NOMO-1 (cell line): ENCODE data around the gene ATP5PB.

Experiments
- DNase-seq, 2 experiments: peaks; one replicate each; lab custom pipeline; 2025; ENCODE audit not compliant: unreplicated experiment in 2 of 2; lab: John Stamatoyannopoulos, UW

The ATP5PB gene

DNA sequence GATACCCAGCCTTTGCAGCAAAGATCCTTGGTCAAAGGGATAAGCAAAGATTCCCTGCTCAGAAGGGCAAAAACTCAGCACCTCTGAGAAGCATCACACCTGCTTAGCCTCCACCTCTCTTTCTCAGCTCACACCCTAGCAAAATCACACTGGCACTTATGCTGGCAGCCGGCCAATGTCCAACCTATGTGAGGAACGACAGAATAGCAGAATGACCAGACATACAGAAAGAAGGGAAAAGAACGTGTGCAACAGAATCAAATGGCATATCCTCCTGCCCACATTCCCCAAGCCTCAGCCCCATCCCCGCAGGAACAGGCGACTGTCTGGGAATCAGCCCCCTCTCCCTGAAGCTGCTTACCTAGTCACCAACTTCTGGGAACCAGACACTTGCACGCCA, 54.8 kb downstream of the ATP5PB start:
- no peak for DNase-seq

- DNase-seq, result peak; percentile 70 to 85
Observed at GRCh38 chr1:111505641-111506119, 56.4 kb downstream of the ATP5PB start.

DNA sequence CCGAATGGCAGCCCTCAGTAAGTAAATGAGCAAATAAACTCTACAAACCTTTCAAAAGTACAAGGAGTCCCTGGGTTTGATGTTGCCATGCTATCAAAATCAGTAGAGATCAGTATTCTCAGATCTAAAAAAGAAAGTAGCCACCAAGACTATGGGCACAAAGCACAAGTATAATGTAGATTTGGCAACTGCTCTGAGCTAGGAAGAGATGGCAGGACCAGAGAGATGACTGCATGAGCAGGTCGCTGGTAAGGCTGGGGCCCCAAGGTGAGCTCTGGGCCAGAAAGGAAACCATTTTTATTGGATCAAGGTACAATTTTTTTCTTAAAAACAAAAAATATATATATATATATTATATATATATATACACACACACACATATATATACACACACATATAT, 57.3 kb downstream of the ATP5PB start:
- DNase-seq, result no peak

GRCh38 chr1:111507411-111508201, 58.3 kb downstream of the ATP5PB start:
- DNase-seq, result peak; percentile 99

DNA sequence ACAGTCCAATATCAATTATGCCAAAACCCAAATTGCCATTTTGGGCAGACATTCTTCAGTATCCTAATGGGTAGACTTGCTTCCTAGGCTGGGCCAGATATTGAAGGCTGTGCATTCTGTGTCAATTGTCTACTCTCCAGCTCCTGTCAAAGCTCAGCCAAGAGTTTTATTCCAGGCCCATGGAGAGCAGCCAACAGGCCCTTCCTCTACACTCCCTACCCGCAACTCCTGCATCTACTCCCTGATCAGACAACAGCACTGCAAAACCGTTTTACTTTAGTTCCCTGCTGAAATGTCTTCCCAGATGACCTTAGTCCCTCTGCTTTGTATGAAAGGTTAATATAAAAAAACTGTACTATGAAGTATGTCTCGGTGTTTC, 60.7 kb downstream of the ATP5PB start:
- DNase-seq, result no peak

- DNase-seq, result no peak
Observed at GRCh38 chr1:111511370-111511769, 62.1 kb downstream of the ATP5PB start.
